Calu3 (cell line): ENCODE results near the gene SH3BP5. TPM values are rescaled to one million over a fixed set of nuclear protein-coding genes. Genes with fewer than 3 reads are reported as not detected.

ENCODE experiments used
- BruUV-seq: library from RNA; stranded (reverse); fragments of 400-500 nt; replicated peaks from 2 replicates; lab custom pipeline; 2021; lab: Mats Ljungman, UMichigan
- CTCF ChIA-PET: fragments of 300-600 bp; sonication (Branson Sonifier 250); formaldehyde crosslinking; loops from one replicate; lab custom pipeline; 2022; ENCODE audit warnings: antibody characterized with exemption; lab: Charles Lee
- DNase-seq: peaks from one replicate; pipeline ENCODE4 v3.0.0; 2022
- H3K27ac Mint-ChIP-seq: one replicate; pipeline ENCODE4 v1.8.0; 2022; ENCODE audit warnings: mixed read lengths; ENCODE audit not compliant: unreplicated experiment
- H3K27me3 Mint-ChIP-seq: one replicate; pipeline ENCODE4 v1.8.0; 2022; ENCODE audit warnings: mixed read lengths; ENCODE audit not compliant: unreplicated experiment
- H3K36me3 Mint-ChIP-seq: one replicate; pipeline ENCODE4 v1.8.0; 2022; ENCODE audit warnings: mild to moderate bottlenecking, moderate library complexity, mixed read lengths; ENCODE audit not compliant: insufficient read depth, unreplicated experiment
- H3K4me1 Mint-ChIP-seq: one replicate; pipeline ENCODE4 v1.8.0; 2022; ENCODE audit warnings: mild to moderate bottlenecking, low read depth, mixed read lengths; ENCODE audit not compliant: unreplicated experiment
- H3K4me3 Mint-ChIP-seq: one replicate; pipeline ENCODE4 v1.8.0; 2022; ENCODE audit warnings: mild to moderate bottlenecking, low read depth, moderate library complexity, mixed read lengths; ENCODE audit not compliant: unreplicated experiment
- H3K9me3 Mint-ChIP-seq: one replicate; pipeline ENCODE4 v1.8.0; 2022; ENCODE audit warnings: low read depth, mixed read lengths; ENCODE audit not compliant: unreplicated experiment
- intact Hi-C: fragments of 100-400 bp; cut with micrococcal nuclease; formaldehyde crosslinking; loops from one replicate; pipeline ENCODE4 v1.10.0; 2022; ENCODE audit not compliant: unreplicated experiment
- total RNA-seq: library from RNA; stranded (reverse); gene quantifications from 2 replicates; pipeline ENCODE4 v1.2.3, GENCODE V29; 2022
- TF ChIP-seq, protein P1 (sequence below): fragments of 200-600 bp; IDR thresholded peaks from one replicate; pipeline ENCODE4 v1.8.0; 2022; ENCODE audit warnings: antibody characterized with exemption; ENCODE audit not compliant: unreplicated experiment

The SH3BP5 gene
- total RNA-seq, 1 experiment from 2014 or later, result 4.0 TPM

DNA sequence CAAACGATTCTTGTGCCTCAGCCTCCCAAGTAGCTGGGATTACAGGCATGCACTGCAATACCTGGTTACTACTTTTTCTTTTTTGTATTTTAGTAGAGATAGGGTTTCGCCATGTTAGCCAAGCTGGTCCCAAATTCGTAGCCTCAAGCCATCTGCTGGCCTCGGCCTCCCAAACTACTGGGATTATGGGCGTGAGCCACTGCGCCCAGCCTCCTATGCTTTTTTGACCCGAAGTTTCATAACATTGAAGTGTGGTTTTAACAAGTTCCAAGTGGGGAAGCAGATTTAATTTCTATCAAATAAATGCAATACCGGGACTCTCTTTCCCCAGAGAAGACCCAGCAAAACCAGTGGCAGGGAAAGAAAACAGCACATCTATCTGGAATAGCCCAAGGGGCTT, 13.7 kb downstream of the SH3BP5 start:
- DNase-seq, result no peak
- BruUV-seq, result no TSS peak
- Mint-ChIP-seq H3K27ac (no peak overlapping the region), H3K4me1 (peaks cover 8% of the 10 kb centered on the region), H3K4me3 (no peak overlapping the region), H3K27me3 (no peaks in the 10 kb centered on the region), H3K36me3 (no peaks in the 10 kb centered on the region), H3K9me3 (no peaks in the 10 kb centered on the region)
- intact Hi-C loops, result no loop called here
- CTCF ChIA-PET, result no interaction called here
- TF ChIP-seq, protein P1, sequence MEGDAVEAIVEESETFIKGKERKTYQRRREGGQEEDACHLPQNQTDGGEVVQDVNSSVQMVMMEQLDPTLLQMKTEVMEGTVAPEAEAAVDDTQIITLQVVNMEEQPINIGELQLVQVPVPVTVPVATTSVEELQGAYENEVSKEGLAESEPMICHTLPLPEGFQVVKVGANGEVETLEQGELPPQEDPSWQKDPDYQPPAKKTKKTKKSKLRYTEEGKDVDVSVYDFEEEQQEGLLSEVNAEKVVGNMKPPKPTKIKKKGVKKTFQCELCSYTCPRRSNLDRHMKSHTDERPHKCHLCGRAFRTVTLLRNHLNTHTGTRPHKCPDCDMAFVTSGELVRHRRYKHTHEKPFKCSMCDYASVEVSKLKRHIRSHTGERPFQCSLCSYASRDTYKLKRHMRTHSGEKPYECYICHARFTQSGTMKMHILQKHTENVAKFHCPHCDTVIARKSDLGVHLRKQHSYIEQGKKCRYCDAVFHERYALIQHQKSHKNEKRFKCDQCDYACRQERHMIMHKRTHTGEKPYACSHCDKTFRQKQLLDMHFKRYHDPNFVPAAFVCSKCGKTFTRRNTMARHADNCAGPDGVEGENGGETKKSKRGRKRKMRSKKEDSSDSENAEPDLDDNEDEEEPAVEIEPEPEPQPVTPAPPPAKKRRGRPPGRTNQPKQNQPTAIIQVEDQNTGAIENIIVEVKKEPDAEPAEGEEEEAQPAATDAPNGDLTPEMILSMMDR, result no peak

GRCh38 chr3:15316998-15317435, 15.4 kb downstream of the SH3BP5 start:
- TF ChIP-seq, protein P1, result no peak
- Mint-ChIP-seq H3K4me1 (peaks cover 8% of the 10 kb centered on the region), H3K27ac (no peak overlapping the region), H3K9me3 (no peaks in the 10 kb centered on the region), H3K27me3 (no peaks in the 10 kb centered on the region), H3K4me3 (no peak overlapping the region), H3K36me3 (no peaks in the 10 kb centered on the region)
- no TSS peak for BruUV-seq
- CTCF ChIA-PET, result no interaction called here
- no peak for DNase-seq
- intact Hi-C loops, result no loop called here

- no TSS peak for BruUV-seq
- CTCF ChIA-PET, result no interaction called here
- Mint-ChIP-seq H3K27me3 (no peaks in the 10 kb centered on the region), H3K4me3 (no peak overlapping the region), H3K27ac (no peak overlapping the region), H3K9me3 (no peaks in the 10 kb centered on the region), H3K36me3 (no peaks in the 10 kb centered on the region), H3K4me1 (peaks cover 11% of the 10 kb centered on the region)
- TF ChIP-seq, protein P1, result no peak
- no peak for DNase-seq
- intact Hi-C loops, result no loop called here
Observed at GRCh38 chr3:15315003-15315402, 17.4 kb downstream of the SH3BP5 start.

DNA sequence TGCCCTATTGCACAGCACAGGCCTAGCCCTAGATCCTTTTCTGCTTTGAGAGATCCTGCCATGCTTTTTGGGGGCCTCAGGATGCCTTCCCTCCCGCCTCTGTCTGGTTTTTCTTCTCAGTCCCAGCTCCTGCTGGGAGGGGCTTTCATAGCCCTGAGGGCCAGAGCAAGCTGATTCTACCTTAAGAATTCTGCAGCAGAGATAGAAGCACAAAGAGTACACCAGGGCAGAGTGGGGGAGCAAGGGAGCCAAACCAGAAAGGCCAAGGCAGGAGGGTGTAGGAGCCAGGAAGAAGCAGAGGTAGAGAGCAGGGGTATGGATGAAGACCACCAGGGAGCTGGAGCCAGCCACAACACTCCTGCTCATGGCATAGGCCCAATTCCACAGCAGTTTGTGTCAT, 18.1 kb downstream of the SH3BP5 start:
- Mint-ChIP-seq H3K27me3 (no peaks in the 10 kb centered on the region), H3K36me3 (no peaks in the 10 kb centered on the region), H3K4me3 (no peak overlapping the region), H3K9me3 (no peaks in the 10 kb centered on the region), H3K27ac (no peak overlapping the region), H3K4me1 (peaks cover 14% of the 10 kb centered on the region)
- BruUV-seq, result no TSS peak
- intact Hi-C loops, result no loop called here
- DNase-seq, result no peak
- TF ChIP-seq, protein P1, result no peak
- CTCF ChIA-PET, result no interaction called here
